BLaER1 treated with 17β-estradiol and CSF1 and Interleukin-3, amounts not matched to agents 10 nM and 100 nM (cell line): ENCODE measurements around the gene NRG3.

Experiments used
- H3K27ac ChIP-seq, 11 experiments: shearing (Covaris generic); formaldehyde crosslinking; 2 replicates each; pipeline ENCODE4 v1.8.1; 2022
- H3K27me3 ChIP-seq, 11 experiments: shearing (Covaris generic); formaldehyde crosslinking; 2 replicates each; pipeline ENCODE4 v1.8.1; 2022
- H3K36me3 ChIP-seq, 11 experiments: shearing (Covaris generic); formaldehyde crosslinking; 2 replicates each; pipeline ENCODE4 v1.8.1; 2022
- H3K4me1 ChIP-seq, 10 experiments: shearing (Covaris generic); formaldehyde crosslinking; 2 replicates each; pipeline ENCODE4 v1.8.1; 2022
- H3K4me2 ChIP-seq, 11 experiments: shearing (Covaris generic); formaldehyde crosslinking; 2 replicates each; pipeline ENCODE4 v1.8.1; 2022
- H3K4me3 ChIP-seq, 10 experiments: shearing (Covaris generic); formaldehyde crosslinking; 2 replicates each; pipeline ENCODE4 v1.8.1; 2022
- H3K9ac ChIP-seq, 11 experiments: shearing (Covaris generic); formaldehyde crosslinking; 2 replicates each; pipeline ENCODE4 v1.8.1; 2022
- H3K9me3 ChIP-seq, 11 experiments: shearing (Covaris generic); formaldehyde crosslinking; replicated peaks in 1 of 11; 2 replicates each; pipeline ENCODE4 v1.8.1; 2022
- H4K20me1 ChIP-seq, 11 experiments: shearing (Covaris generic); formaldehyde crosslinking; 2 replicates each; pipeline ENCODE4 v1.8.1; 2022
- Cebpa-rat ChIP-seq, 11 experiments: shearing (Covaris generic); IDR thresholded peaks; 2 replicates each; pipeline ENCODE4 v1.8.1; 2022

The NRG3 gene

GRCh38 chr10:82210331-82210730 lies 335.3 kb downstream of the NRG3 start:
- Histone ChIP-seq H3K27me3 (no peaks in the 10 kb centered on the region), H4K20me1 (no peaks in the 10 kb centered on the region; a peak in 1 of 22 replicates), H3K4me3 (no peak overlapping the region), H3K27ac (no peak overlapping the region), H3K36me3 (peaks cover 0 to 16% (median under 1%) of the 10 kb centered on the region in 11 experiments; a peak in 6 of 22 replicates), H3K9me3 (peaks cover 0 to 18% (median 0%) of the 10 kb centered on the region in 11 experiments; a peak in 6 of 22 replicates), H3K4me2 (peak overlapping the region in 6 of 11 experiments; percentile 31 to 69 (median 42); a peak in 8 of 22 replicates), H3K9ac (no peak overlapping the region), H3K4me1 (peaks cover 0 to 25% (median 14%) of the 10 kb centered on the region in 10 experiments; a peak in 13 of 20 replicates)
- no peak for TF ChIP-seq Cebpa-rat (IDR thresholded peaks at IDR 0.05)

GRCh38 chr10:82211346-82211745 lies 336.4 kb downstream of the NRG3 start:
- TF ChIP-seq Cebpa-rat (IDR thresholded peaks at IDR 0.05), result no peak
- Histone ChIP-seq H3K4me2 (peak overlapping the region in 9 of 11 experiments; percentile 36 to 69 (median 45); a peak in 17 of 22 replicates), H3K4me1 (peaks cover 0 to 25% (median 14%) of the 10 kb centered on the region in 10 experiments; a peak in 13 of 20 replicates), H3K27me3 (no peaks in the 10 kb centered on the region), H3K27ac (peak overlapping the region in 1 of 11 experiments; percentile 25; a peak in 2 of 22 replicates), H3K9me3 (peaks cover 0 to 11% (median 0%) of the 10 kb centered on the region in 11 experiments; a peak in 3 of 22 replicates), H3K4me3 (no peak overlapping the region), H3K9ac (no peak overlapping the region), H4K20me1 (no peaks in the 10 kb centered on the region; a peak in 1 of 22 replicates), H3K36me3 (peaks cover 0 to 10% (median 0%) of the 10 kb centered on the region in 11 experiments; a peak in 3 of 22 replicates)

GRCh38 chr10:82212753-82213152 lies 337.8 kb downstream of the NRG3 start:
- Histone ChIP-seq H3K9ac (no peak overlapping the region), H3K27me3 (no peaks in the 10 kb centered on the region), H3K4me2 (no peak overlapping the region), H4K20me1 (no peaks in the 10 kb centered on the region; a peak in 1 of 22 replicates), H3K4me3 (no peak overlapping the region), H3K9me3 (no peaks in the 10 kb centered on the region), H3K27ac (no peak overlapping the region), H3K4me1 (peaks cover 0 to 27% (median 16%) of the 10 kb centered on the region in 10 experiments; a peak in 14 of 20 replicates), H3K36me3 (peaks cover 0 to 10% (median 0%) of the 10 kb centered on the region in 11 experiments; a peak in 1 of 22 replicates)
- 0 out of 22 replicates have a peak, but pooled peaks of 1 of the 11 experiments have one; percentile 23 for TF ChIP-seq Cebpa-rat (IDR thresholded peaks at IDR 0.05)

- no peak for TF ChIP-seq Cebpa-rat (IDR thresholded peaks at IDR 0.05)
- H3K36me3 ChIP-seq, result peaks cover 0 to 10% (median 0%) of the 10 kb centered on the region in 11 experiments; a peak in 1 of 22 replicates
- no peak overlapping the region for H3K4me2 ChIP-seq
- H3K27ac ChIP-seq, result no peak overlapping the region
- no peak overlapping the region for H3K9ac ChIP-seq
- peaks cover 0 to 27% (median 16%) of the 10 kb centered on the region in 10 experiments; a peak in 14 of 20 replicates for H3K4me1 ChIP-seq
- H3K27me3 ChIP-seq, result no peaks in the 10 kb centered on the region
- H3K4me3 ChIP-seq, result no peak overlapping the region
- H3K9me3 ChIP-seq, result no peaks in the 10 kb centered on the region
- H4K20me1 ChIP-seq, result no peaks in the 10 kb centered on the region; a peak in 1 of 22 replicates
Observed at GRCh38 chr10:82213784-82214183, 338.8 kb downstream of the NRG3 start.

- Histone ChIP-seq H3K27me3 (no peaks in the 10 kb centered on the region), H3K4me1 (peaks cover 0 to 16% (median 4%) of the 10 kb centered on the region in 10 experiments; a peak in 9 of 20 replicates), H3K9ac (no peak overlapping the region), H3K27ac (no peak overlapping the region), H3K36me3 (0 out of 22 replicates have a peak, but pooled peaks cover 0 to 1% (median 0%) of the 10 kb centered on the region in 11 experiments), H3K9me3 (no peaks in the 10 kb centered on the region), H4K20me1 (no peaks in the 10 kb centered on the region), H3K4me3 (no peak overlapping the region), H3K4me2 (peak overlapping the region in 2 of 11 experiments; percentile 8 to 18; a peak in 1 of 22 replicates)
- TF ChIP-seq Cebpa-rat (IDR thresholded peaks at IDR 0.05), result no peak
Observed at GRCh38 chr10:82221056-82221455, 346.1 kb downstream of the NRG3 start.

- Histone ChIP-seq H3K4me2 (no peak overlapping the region), H3K9ac (no peak overlapping the region), H3K27me3 (no peaks in the 10 kb centered on the region), H3K36me3 (0 out of 22 replicates have a peak, but pooled peaks cover 0 to 3% (median 0%) of the 10 kb centered on the region in 11 experiments), H4K20me1 (no peaks in the 10 kb centered on the region), H3K4me3 (no peak overlapping the region), H3K9me3 (peaks cover 0 to under 1% (median 0%) of the 10 kb centered on the region in 11 experiments; a peak in 1 of 22 replicates), H3K27ac (no peak overlapping the region), H3K4me1 (peaks cover 0 to 16% (median 4%) of the 10 kb centered on the region in 10 experiments; a peak in 9 of 20 replicates)
- TF ChIP-seq Cebpa-rat (IDR thresholded peaks at IDR 0.05), result no peak
Observed at GRCh38 chr10:82221601-82222149, 346.7 kb downstream of the NRG3 start.

- no peak overlapping the region for H3K27ac ChIP-seq
- H3K4me1 ChIP-seq, result no peaks in the 10 kb centered on the region
- H3K27me3 ChIP-seq, result no peaks in the 10 kb centered on the region
- no peak overlapping the region for H3K4me2 ChIP-seq
- H3K9me3 ChIP-seq, result peaks cover 13 to 40% (median 35%) of the 10 kb centered on the region in 11 experiments
- peaks cover 0 to 29% (median 4%) of the 10 kb centered on the region in 11 experiments; a peak in 11 of 22 replicates for H3K36me3 ChIP-seq
- no peaks in the 10 kb centered on the region for H4K20me1 ChIP-seq
- H3K9ac ChIP-seq, result no peak overlapping the region
- no peak for TF ChIP-seq Cebpa-rat (IDR thresholded peaks at IDR 0.05)
- H3K4me3 ChIP-seq, result no peak overlapping the region
Observed at GRCh38 chr10:82228701-82229100, 353.7 kb downstream of the NRG3 start.

- peaks cover 5 to 41% (median 18%) of the 10 kb centered on the region in 11 experiments for H3K9me3 ChIP-seq
- H4K20me1 ChIP-seq, result no peaks in the 10 kb centered on the region
- peaks cover 0 to 27% (median 4%) of the 10 kb centered on the region in 11 experiments; a peak in 10 of 22 replicates for H3K36me3 ChIP-seq
- H3K4me2 ChIP-seq, result no peak overlapping the region
- no peak overlapping the region for H3K9ac ChIP-seq
- no peak overlapping the region for H3K27ac ChIP-seq
- H3K27me3 ChIP-seq, result no peaks in the 10 kb centered on the region
- no peak for TF ChIP-seq Cebpa-rat (IDR thresholded peaks at IDR 0.05)
- H3K4me3 ChIP-seq, result no peak overlapping the region
- H3K4me1 ChIP-seq, result no peaks in the 10 kb centered on the region
Observed at GRCh38 chr10:82234173-82234572, 359.2 kb downstream of the NRG3 start.

- Histone ChIP-seq H3K9me3 (peaks cover 0 to 30% (median 9%) of the 10 kb centered on the region in 11 experiments; a peak in 11 of 22 replicates), H3K27me3 (no peaks in the 10 kb centered on the region)
- TF ChIP-seq Cebpa-rat (IDR thresholded peaks at IDR 0.05), result no peak
Observed at GRCh38 chr10:82236084-82236731, 361.2 kb downstream of the NRG3 start.

More at GRCh38 chr10:82236084-82236731, 361.2 kb downstream of the NRG3 start:
- H3K4me2 ChIP-seq, result no peak overlapping the region
- H3K4me1 ChIP-seq, result no peaks in the 10 kb centered on the region
- H3K36me3 ChIP-seq, result peaks cover 0 to 22% (median 3%) of the 10 kb centered on the region in 11 experiments; a peak in 7 of 22 replicates
- no peaks in the 10 kb centered on the region for H4K20me1 ChIP-seq
- no peak overlapping the region for H3K27ac ChIP-seq
- no peak overlapping the region for H3K9ac ChIP-seq
- no peak overlapping the region for H3K4me3 ChIP-seq
